GM19372 (cell line): Measurements from ENCODE around the gene EEPD1.

ENCODE experiments used
- ATAC-seq: cut with Tn5 transposase; IDR thresholded peaks from one replicate; pipeline ENCODE4 v1.9.1; 2021; ENCODE audit warnings: mild to moderate bottlenecking, low read depth, moderate library complexity; ENCODE audit not compliant: unreplicated experiment

EEPD1 gene

GRCh38 chr7:36154255-36155212 lies 1.5 kb downstream of the EEPD1 start:
- ATAC-seq, result no peak

DNA sequence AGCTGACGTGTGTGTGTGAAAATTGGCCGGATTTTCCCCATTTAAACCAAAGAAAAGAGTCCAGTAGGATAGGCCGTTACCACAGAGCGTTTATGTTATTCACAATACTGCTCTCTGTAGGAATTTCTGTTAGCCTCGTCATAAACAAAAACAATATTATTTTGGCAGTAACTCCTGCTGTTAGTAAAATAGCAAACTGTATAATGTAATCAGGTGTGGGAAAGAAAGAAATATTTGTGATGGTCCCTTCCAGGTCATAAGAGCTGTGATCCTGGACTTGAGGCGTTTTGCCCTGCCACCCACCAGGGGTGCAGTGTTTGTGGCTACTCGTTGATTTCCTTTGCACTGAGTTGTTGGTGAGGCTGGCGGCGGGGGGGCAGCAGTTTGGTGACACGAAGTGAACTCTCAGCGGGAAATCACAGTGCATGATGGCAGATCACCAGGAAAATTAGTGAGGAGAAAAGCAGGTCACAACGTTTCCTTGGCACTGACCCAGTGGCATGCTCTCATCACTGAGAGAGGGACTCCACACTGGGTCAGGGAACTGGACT lies 2.8 kb downstream of the EEPD1 start:
- no peak for ATAC-seq

- no peak for ATAC-seq
These were observed 4.7 kb downstream of the EEPD1 start for GRCh38 chr7:36157527-36158320.

GRCh38 chr7:36158321-36158605 lies 5.2 kb downstream of the EEPD1 start:
- no peak for ATAC-seq

DNA sequence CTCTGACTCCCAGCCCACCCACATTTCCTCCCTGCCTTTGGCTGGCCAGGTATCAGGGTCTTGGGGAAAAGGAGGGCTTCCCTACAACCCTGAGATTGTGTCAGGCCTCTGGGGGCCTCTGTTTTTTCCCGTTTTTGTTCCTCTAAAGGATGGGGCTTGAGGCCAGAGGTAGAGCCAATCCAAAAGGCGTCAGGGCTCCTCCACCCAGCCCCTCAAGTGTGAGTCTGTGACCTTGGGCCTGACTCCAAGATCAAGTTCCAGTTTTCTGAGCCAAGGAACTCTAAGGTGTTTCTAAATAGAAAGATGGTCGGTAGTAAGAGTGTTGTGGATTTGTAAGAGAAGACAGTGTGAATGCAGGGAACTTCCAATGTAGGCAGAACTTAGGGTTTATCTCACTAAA lies 6.6 kb downstream of the EEPD1 start:
- ATAC-seq, result no peak

GRCh38 chr7:36160313-36160712 lies 7.3 kb downstream of the EEPD1 start:
- ATAC-seq, result no peak

GRCh38 chr7:36161996-36162395 lies 8.9 kb downstream of the EEPD1 start:
- ATAC-seq, result no peak

GRCh38 chr7:36165059-36165458 lies 12.0 kb downstream of the EEPD1 start:
- no peak for ATAC-seq

DNA sequence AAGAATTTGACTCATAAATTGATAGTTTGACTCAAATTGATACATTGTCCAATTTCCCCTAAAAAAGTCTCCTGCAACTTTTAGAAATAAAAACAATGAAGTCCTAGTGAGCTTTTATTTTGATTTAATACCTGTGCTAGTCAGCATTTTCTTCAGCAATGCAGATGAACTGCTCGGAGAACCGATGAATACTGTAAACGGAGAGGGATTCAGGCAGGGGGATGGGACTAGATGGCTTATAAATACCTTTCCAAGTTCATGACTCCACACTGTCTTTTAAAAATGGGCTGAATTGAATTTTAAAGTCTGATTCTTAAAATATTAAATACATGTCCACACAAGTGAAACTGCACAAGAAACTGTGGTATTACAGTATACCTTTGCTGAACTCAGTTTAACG lies 12.7 kb downstream of the EEPD1 start:
- ATAC-seq, result no peak

- no peak for ATAC-seq
These were observed 14.5 kb downstream of the EEPD1 start for GRCh38 chr7:36167403-36168050.

DNA sequence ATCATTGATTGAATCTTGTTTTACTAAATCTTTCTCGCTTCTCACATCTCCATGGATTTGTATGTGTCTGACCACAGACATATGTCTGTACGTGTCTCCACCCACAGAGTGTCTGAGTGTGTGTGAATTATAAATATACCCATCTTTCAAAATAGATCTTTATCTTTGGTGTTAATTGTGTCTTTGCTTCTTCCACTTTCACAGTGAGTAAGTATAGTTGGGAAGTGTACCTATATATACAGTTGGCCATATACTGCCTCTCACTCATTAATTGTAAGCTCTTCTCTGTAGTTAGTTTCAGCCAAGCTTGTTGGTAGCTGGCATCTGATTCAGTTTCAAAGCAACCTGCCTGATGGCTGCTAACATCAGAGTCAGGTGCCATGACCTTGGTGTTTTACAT lies 18.4 kb downstream of the EEPD1 start:
- no peak for ATAC-seq

- ATAC-seq, result no peak
These were observed 22.8 kb downstream of the EEPD1 start for GRCh38 chr7:36175886-36176285.

GRCh38 chr7:36176697-36177096 lies 23.6 kb downstream of the EEPD1 start:
- no peak for ATAC-seq

DNA sequence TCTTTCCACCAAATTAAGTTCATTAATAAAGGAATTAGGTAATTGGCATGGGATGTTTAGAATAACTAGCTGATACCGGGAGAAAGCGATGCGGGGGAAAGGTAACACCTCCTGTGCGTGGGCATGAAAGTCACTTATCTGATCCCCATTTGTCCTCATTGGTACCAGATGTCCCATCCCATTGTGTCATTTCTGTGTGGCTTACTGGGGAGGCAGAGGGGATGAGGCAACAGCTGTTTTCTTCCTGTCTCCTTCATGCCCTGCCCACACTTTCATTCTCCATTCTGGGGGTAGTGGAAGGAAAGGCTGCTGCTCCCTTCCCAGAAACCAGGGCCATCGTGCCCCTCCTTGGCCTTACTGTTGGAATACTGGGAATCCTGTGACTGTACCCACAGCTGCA lies 27.1 kb downstream of the EEPD1 start:
- no peak for ATAC-seq

DNA sequence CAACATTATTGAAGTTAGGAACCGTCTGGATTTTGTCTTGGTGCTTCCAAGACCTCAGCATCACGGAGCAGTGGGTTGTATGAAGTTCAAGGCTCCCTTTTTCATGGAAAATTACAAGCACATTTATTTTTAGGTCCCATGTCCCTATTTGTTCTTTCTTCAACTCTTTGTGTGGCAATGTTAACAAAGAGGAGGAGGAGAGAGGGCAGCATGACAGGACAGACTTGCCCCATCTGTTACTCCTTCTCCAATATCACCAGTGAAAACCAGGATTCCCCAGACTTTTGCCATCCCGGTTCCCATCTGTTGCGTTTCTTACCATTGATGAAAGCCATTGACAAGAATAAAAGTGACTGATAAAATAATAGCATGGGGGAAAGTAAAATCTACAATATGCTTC lies 28.6 kb downstream of the EEPD1 start:
- no peak for ATAC-seq

GRCh38 chr7:36182854-36183604 lies 30.0 kb downstream of the EEPD1 start:
- ATAC-seq, result no peak

DNA sequence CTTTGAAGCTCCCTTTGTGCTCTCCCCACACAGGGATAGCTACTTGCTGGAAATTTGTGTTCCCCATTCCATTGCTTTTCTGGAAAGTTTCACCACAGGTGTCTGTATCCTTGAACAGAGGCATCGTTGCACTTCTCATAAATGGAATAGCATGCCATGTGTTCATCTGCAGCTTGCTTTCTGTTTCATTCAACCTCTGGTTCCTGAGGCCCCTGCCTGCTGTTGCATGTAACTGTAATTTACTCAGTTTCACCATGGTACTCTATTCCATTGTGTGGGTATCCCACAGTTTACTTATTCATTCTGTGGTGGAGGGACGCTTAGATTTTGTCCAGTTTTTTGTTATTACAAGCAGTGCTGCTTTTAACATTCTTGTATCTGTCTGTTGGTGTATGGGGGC lies 32.0 kb downstream of the EEPD1 start:
- ATAC-seq, result no peak

DNA sequence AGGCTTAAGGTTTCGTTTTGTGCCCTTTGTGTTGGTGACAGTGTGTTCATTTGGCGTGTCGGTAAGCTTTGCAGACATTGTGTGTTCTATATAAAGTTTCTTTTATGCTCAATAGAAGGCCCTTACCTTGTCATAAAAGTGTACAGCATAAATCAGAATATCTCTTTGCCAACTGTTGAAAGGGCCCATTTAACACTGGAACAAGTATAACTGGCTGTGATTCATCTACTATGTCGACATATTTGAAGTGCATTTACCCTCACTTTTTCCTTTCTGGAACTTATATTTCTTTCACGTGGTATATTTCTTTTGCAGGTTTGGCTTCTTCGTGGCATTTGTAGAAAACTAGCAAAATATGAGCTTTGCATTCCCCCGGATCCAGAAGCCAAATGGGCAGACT lies 32.7 kb downstream of the EEPD1 start:
- ATAC-seq, result no peak

GRCh38 chr7:36186359-36187121 lies 33.5 kb downstream of the EEPD1 start:
- no peak for ATAC-seq

- no peak for ATAC-seq
These were observed 35.2 kb downstream of the EEPD1 start for GRCh38 chr7:36188266-36188665.
